ENCODE measurements around the gene TMEM50B.
"Not testable (repeated sequence)": the region's sequence is repeated elsewhere in the genome, so short reads cannot be mapped to it uniquely, and the experiment has no call there.

The TMEM50B gene

GRCh38 chr21:33511639-33512038, 31.9 kb upstream of the TMEM50B start:
- H3K4me3 ChIP-seq (ENCODE audit: low read depth, low read length), result no peak overlapping the region
- POLR2A ChIA-PET, result interaction anchor here (0.6 kb wide), 1 partner anchor 20 kb away, joined by 3 read pairs; no protein-coding TSS in a partner anchor
- DNase-seq (ENCODE audit: low read depth, low spot score), result no peak
- no peak for TF ChIP-seq CTCF (IDR thresholded peaks at IDR 0.05; ENCODE audit: insufficient read depth, low read length, missing control alignments)
- CTCF ChIA-PET, result interaction anchor here (1.0 kb wide), 1 partner anchor 313 kb away, joined by 3 read pairs; no protein-coding TSS in a partner anchor

- ChIA-PET CTCF (no interaction called here), POLR2A (interaction anchor here (0.6 kb wide), 1 partner anchor 21 kb away, joined by 3 read pairs; no protein-coding TSS in a partner anchor)
- no peak overlapping the region for H3K4me3 ChIP-seq (ENCODE audit: low read depth, low read length)
- no peak for TF ChIP-seq CTCF (IDR thresholded peaks at IDR 0.05; ENCODE audit: insufficient read depth, low read length, missing control alignments)
- DNase-seq (ENCODE audit: low read depth, low spot score), result no peak
Observed at GRCh38 chr21:33510826-33511225, 31.1 kb upstream of the TMEM50B start.

- CTCF ChIA-PET; POLR2A ChIA-PET; H3K4me3 ChIP-seq (ENCODE audit: low read depth, low read length); DNase-seq (ENCODE audit: low read depth, low spot score): not testable (repeated sequence)
Observed at GRCh38 chr21:33507003-33507402, 27.2 kb upstream of the TMEM50B start.

GRCh38 chr21:33505833-33506232, 26.1 kb upstream of the TMEM50B start:
- no peak for DNase-seq (ENCODE audit: low read depth, low spot score)
- TF ChIP-seq CTCF (IDR thresholded peaks at IDR 0.05; ENCODE audit: insufficient read depth, low read length, missing control alignments), result no peak
- ChIA-PET CTCF (no interaction called here), POLR2A (no interaction called here)
- H3K4me3 ChIP-seq (ENCODE audit: low read depth, low read length), result no peak overlapping the region

GRCh38 chr21:33496345-33496744, 16.6 kb upstream of the TMEM50B start:
- ChIA-PET CTCF (interaction anchor here (1.5 kb wide), 1 partner anchor 16 kb away, joined by 3 read pairs; no protein-coding TSS in a partner anchor), POLR2A (no interaction called here)
- no peak for TF ChIP-seq CTCF (IDR thresholded peaks at IDR 0.05; ENCODE audit: insufficient read depth, low read length, missing control alignments)
- DNase-seq (ENCODE audit: low read depth, low spot score), result no peak
- no peak overlapping the region for H3K4me3 ChIP-seq (ENCODE audit: low read depth, low read length)

GRCh38 chr21:33495743-33496142, 16.0 kb upstream of the TMEM50B start:
- no peak for DNase-seq (ENCODE audit: low read depth, low spot score)
- POLR2A ChIA-PET, result no interaction called here
- no peak for TF ChIP-seq CTCF (IDR thresholded peaks at IDR 0.05; ENCODE audit: insufficient read depth, low read length, missing control alignments)

GRCh38 chr21:33493756-33494155, 14.0 kb upstream of the TMEM50B start:
- TF ChIP-seq CTCF (IDR thresholded peaks at IDR 0.05; ENCODE audit: insufficient read depth, low read length, missing control alignments), result no peak
- ChIA-PET POLR2A (no interaction called here), CTCF (no interaction called here)
- H3K4me3 ChIP-seq (ENCODE audit: low read depth, low read length), result no peak overlapping the region
- no peak for DNase-seq (ENCODE audit: low read depth, low spot score)

More at GRCh38 chr21:33495743-33496142, 16.0 kb upstream of the TMEM50B start:
- CTCF ChIA-PET, result interaction anchor here (1.5 kb wide), 1 partner anchor 15 kb away, joined by 3 read pairs; no protein-coding TSS in a partner anchor
- no peak overlapping the region for H3K4me3 ChIP-seq (ENCODE audit: low read depth, low read length)
